Endodermal cell (in vitro differentiated cells): Measurements from ENCODE around the gene POT1. TPM values are rescaled to one million over a fixed set of nuclear protein-coding genes. Genes with fewer than 3 reads are reported as not detected.

Experiments
- DNase-seq: peaks from one replicate; pipeline ENCODE4 v3.0.0-alpha.2; 2017
- H3K27ac ChIP-seq: 2 replicates; pipeline ENCODE4 v1.5.1; 2013; ENCODE audit warnings: mild to moderate bottlenecking, low read depth, low read length, moderate library complexity
- H3K27me3 ChIP-seq: 2 replicates; pipeline ENCODE4 v1.6.1; 2013; ENCODE audit warnings: mild to moderate bottlenecking, low read length, moderate library complexity; ENCODE audit not compliant: insufficient read depth, control insufficient read depth, poor library complexity, severe bottlenecking
- H3K36me3 ChIP-seq: 2 replicates; pipeline ENCODE4 v1.7.0; 2013; ENCODE audit warnings: mild to moderate bottlenecking, low read length, moderate library complexity; ENCODE audit not compliant: control insufficient read depth, insufficient read depth
- H3K4me1 ChIP-seq: one replicate; pipeline ENCODE4 v1.7.0; 2013; ENCODE audit warnings: low read length; ENCODE audit not compliant: control insufficient read depth, insufficient read depth
- H3K4me3 ChIP-seq: 2 replicates; pipeline ENCODE4 v1.5.1; 2013; ENCODE audit warnings: mild to moderate bottlenecking, low read length, moderate library complexity
- H3K9ac ChIP-seq: 2 replicates; pipeline ENCODE4 v1.6.1; 2013; ENCODE audit warnings: mild to moderate bottlenecking, low read length, moderate library complexity; ENCODE audit not compliant: poor library complexity, severe bottlenecking; ENCODE audit errors: extremely low read depth
- H3K9me3 ChIP-seq: 2 replicates; pipeline ENCODE4 v1.6.1; 2013; ENCODE audit warnings: mild to moderate bottlenecking, low read length, moderate library complexity; ENCODE audit not compliant: control insufficient read depth
- H3K27ac Mint-ChIP-seq: 2 replicates; pipeline ENCODE4 v1.8.0; 2020; ENCODE audit warnings: mixed read lengths
- H3K27me3 Mint-ChIP-seq: 2 replicates; pipeline ENCODE4 v1.8.0; 2021; ENCODE audit warnings: mild to moderate bottlenecking, mixed read lengths; ENCODE audit not compliant: insufficient read depth
- H3K36me3 Mint-ChIP-seq: 2 replicates; pipeline ENCODE4 v1.8.0; 2020; ENCODE audit warnings: low read depth, mixed read lengths
- H3K4me1 Mint-ChIP-seq: 2 replicates; pipeline ENCODE4 v1.8.0; 2020; ENCODE audit warnings: mixed read lengths
- H3K4me3 Mint-ChIP-seq: 2 replicates; pipeline ENCODE4 v1.8.0; 2020; ENCODE audit warnings: mild to moderate bottlenecking, moderate library complexity, mixed read lengths
- H3K9me3 Mint-ChIP-seq: 2 replicates; pipeline ENCODE4 v1.8.0; 2020; ENCODE audit warnings: mild to moderate bottlenecking, mixed read lengths
- CTCF ChIP-seq: fragments of 200-600 bp; sonication (generic); conservative IDR thresholded peaks from 2 replicates; pipeline ENCODE4 v1.5.0; 2021; ENCODE audit warnings: antibody characterized with exemption, mild to moderate bottlenecking
- WGBS, 2 experiments: methylation state at CpG; one replicate each; pipeline versions ENCODE4 v1.1.5 to v1.1.7; 2013; ENCODE audit warnings: missing lambda C conversion rate in 2 of 2, mixed read lengths in 1 of 2; ENCODE audit not compliant: insufficient coverage in 1 of 2, insufficient read length in 1 of 2; 5-methylcytosine and 5-hydroxymethylcytosine counted together
- total RNA-seq, 2 donors: library from RNA; stranded (reverse); fragmentation: NEBNext Ultra II Directional in 1 of 2; extraction: Animal tissue kit (Norgen Biotek cat#: 25700) in 1 of 2; gene quantifications; 2 replicates in 1 of 2; 3 replicates in 1 of 2; pipeline ENCODE4 v1.2.1, GENCODE V29; 2021

POT1 gene
- total RNA-seq, 2 donors from 2014 or later, result 31.2 to 41.8 TPM

- H3K4me1 Mint-ChIP-seq, result no peaks in the 10 kb centered on the region
- H3K4me1 ChIP-seq, result no peaks in the 10 kb centered on the region
- no peak overlapping the region for H3K9ac ChIP-seq
- H3K36me3 ChIP-seq, result no peaks in the 10 kb centered on the region
- no peaks in the 10 kb centered on the region for H3K27me3 ChIP-seq
- no peak for DNase-seq
- no peaks in the 10 kb centered on the region for H3K9me3 Mint-ChIP-seq
- H3K9me3 ChIP-seq, result no peaks in the 10 kb centered on the region
- 93 to 96% methylated on average over 3 to 4 of the region's 4 CpGs for WGBS, 2 experiments
- H3K4me3 Mint-ChIP-seq, result no peak overlapping the region
- no peaks in the 10 kb centered on the region for H3K36me3 Mint-ChIP-seq
- no peak for TF ChIP-seq CTCF
- no peaks in the 10 kb centered on the region for H3K27me3 Mint-ChIP-seq
- H3K27ac ChIP-seq, result no peak overlapping the region
- H3K4me3 ChIP-seq, result no peak overlapping the region
- H3K27ac Mint-ChIP-seq, result no peak overlapping the region
Observed at GRCh38 chr7:124791426-124791825, 138.2 kb downstream of the POT1 start.

GRCh38 chr7:124790645-124791044, 139.0 kb downstream of the POT1 start:
- H3K4me1 ChIP-seq, result no peaks in the 10 kb centered on the region
- H3K27ac Mint-ChIP-seq, result no peak overlapping the region
- WGBS, 2 experiments, result 87 to 100% methylated on average over 3 to 6 of the region's 6 CpGs

GRCh38 chr7:124785994-124786393, 143.6 kb downstream of the POT1 start:
- Histone ChIP-seq H3K9ac (no peak overlapping the region), H3K9me3 (no peaks in the 10 kb centered on the region), H3K4me1 (no peaks in the 10 kb centered on the region), H3K27ac (no peak overlapping the region), H3K27me3 (no peaks in the 10 kb centered on the region), H3K36me3 (no peaks in the 10 kb centered on the region), H3K4me3 (no peak overlapping the region)
- no peak for TF ChIP-seq CTCF
- Mint-ChIP-seq H3K36me3 (no peaks in the 10 kb centered on the region), H3K9me3 (no peaks in the 10 kb centered on the region), H3K27me3 (no peaks in the 10 kb centered on the region), H3K4me3 (no peak overlapping the region), H3K27ac (no peak overlapping the region), H3K4me1 (peaks cover 2% of the 10 kb centered on the region)
- no peak for DNase-seq
- 91 to 100% methylated on average over 3 to 6 of the region's 6 CpGs for WGBS, 2 experiments

More at GRCh38 chr7:124790645-124791044, 139.0 kb downstream of the POT1 start:
- no peaks in the 10 kb centered on the region for H3K27me3 Mint-ChIP-seq
- H3K9ac ChIP-seq, result no peak overlapping the region
- no peak overlapping the region for H3K27ac ChIP-seq
- H3K9me3 Mint-ChIP-seq, result no peaks in the 10 kb centered on the region
- no peak overlapping the region for H3K4me3 ChIP-seq
- no peak overlapping the region for H3K4me3 Mint-ChIP-seq
- no peaks in the 10 kb centered on the region for H3K27me3 ChIP-seq
- DNase-seq, result no peak
- no peaks in the 10 kb centered on the region for H3K36me3 ChIP-seq
- H3K36me3 Mint-ChIP-seq, result no peaks in the 10 kb centered on the region
- no peaks in the 10 kb centered on the region for H3K9me3 ChIP-seq
- no peaks in the 10 kb centered on the region for H3K4me1 Mint-ChIP-seq
- no peak for TF ChIP-seq CTCF
